Cardiac muscle cell (in vitro differentiated cells and primary cell): ENCODE results near the gene SIGLEC14. TPM values are rescaled to one million over a fixed set of nuclear protein-coding genes. Genes with fewer than 3 reads are reported as not detected.
A peak's percentile ranks its signal among the peaks of the same experiment; 100 is the strongest.

Experiments
- DNase-seq, 2 donors: peaks; one replicate each; pipeline versions ENCODE4 v3.0.0 to v3.0.0-alpha.2; 2010 to 2017; ENCODE audit warnings: low read depth in 1 of 2, low spot score in 1 of 2
- H3K27ac ChIP-seq: fragments of 200-600 bp; sonication (generic); 2 replicates; pipeline ENCODE4 v1.5.1; 2016
- H3K27me3 ChIP-seq: fragments of 200-600 bp; sonication (generic); 2 replicates; pipeline ENCODE4 v1.6.0; 2016; ENCODE audit warnings: control low read depth
- H3K36me3 ChIP-seq: fragments of 200-600 bp; sonication (generic); 2 replicates; pipeline ENCODE4 v1.5.1; 2016; ENCODE audit warnings: control low read depth
- H3K4me1 ChIP-seq: fragments of 200-600 bp; sonication (generic); 2 replicates; pipeline ENCODE4 v1.8.1; 2017; ENCODE audit warnings: low read depth, mild to moderate bottlenecking, mixed run types
- H3K4me3 ChIP-seq: fragments of 200-600 bp; sonication (generic); 2 replicates; pipeline ENCODE4 v1.5.1; 2016; ENCODE audit warnings: mild to moderate bottlenecking
- H3K9me3 ChIP-seq: fragments of 200-600 bp; sonication (generic); 2 replicates; pipeline ENCODE4 v1.5.1; 2017; ENCODE audit warnings: low read depth, mild to moderate bottlenecking, control low read depth
- polyA plus RNA-seq: library from polyadenylated mRNA; unstranded; fragments of >200 nt; fragmentation: Nextera tagmentation; extraction: Ambion mirVana; gene quantifications from 2 replicates; pipeline ENCODE4 v1.2.1, GENCODE V29; 2016
- total RNA-seq: library from RNA; depleted of rRNA; stranded (reverse); fragments of >200 nt; gene quantifications from 2 replicates; pipeline ENCODE4 v1.2.3, GENCODE V29; 2016
- TF ChIP-seq, protein P1 (sequence below): IDR thresholded peaks from 2 replicates; pipeline ENCODE4 v1.5.1; 2012; ENCODE audit warnings: low read depth, mild to moderate bottlenecking, low read length

The SIGLEC14 gene
- total and polyA plus RNA-seq, 2 experiments from 2014 or later, result not detected

- H3K9me3 ChIP-seq, result no peaks in the 10 kb centered on the region
- peak overlapping the region; percentile 54 for H3K4me3 ChIP-seq
- no peaks in the 10 kb centered on the region for H3K27me3 ChIP-seq
- H3K27ac ChIP-seq, result peak overlapping the region; percentile 51
- H3K4me1 ChIP-seq, result peaks cover 17% of the 10 kb centered on the region
- TF ChIP-seq, protein P1, sequence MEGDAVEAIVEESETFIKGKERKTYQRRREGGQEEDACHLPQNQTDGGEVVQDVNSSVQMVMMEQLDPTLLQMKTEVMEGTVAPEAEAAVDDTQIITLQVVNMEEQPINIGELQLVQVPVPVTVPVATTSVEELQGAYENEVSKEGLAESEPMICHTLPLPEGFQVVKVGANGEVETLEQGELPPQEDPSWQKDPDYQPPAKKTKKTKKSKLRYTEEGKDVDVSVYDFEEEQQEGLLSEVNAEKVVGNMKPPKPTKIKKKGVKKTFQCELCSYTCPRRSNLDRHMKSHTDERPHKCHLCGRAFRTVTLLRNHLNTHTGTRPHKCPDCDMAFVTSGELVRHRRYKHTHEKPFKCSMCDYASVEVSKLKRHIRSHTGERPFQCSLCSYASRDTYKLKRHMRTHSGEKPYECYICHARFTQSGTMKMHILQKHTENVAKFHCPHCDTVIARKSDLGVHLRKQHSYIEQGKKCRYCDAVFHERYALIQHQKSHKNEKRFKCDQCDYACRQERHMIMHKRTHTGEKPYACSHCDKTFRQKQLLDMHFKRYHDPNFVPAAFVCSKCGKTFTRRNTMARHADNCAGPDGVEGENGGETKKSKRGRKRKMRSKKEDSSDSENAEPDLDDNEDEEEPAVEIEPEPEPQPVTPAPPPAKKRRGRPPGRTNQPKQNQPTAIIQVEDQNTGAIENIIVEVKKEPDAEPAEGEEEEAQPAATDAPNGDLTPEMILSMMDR, result no peak
- DNase-seq, result peak; percentile 92 to 99
- no peaks in the 10 kb centered on the region for H3K36me3 ChIP-seq
Measured at GRCh38 chr19:51688671-51689571, 42.3 kb upstream of the SIGLEC14 start.

GRCh38 chr19:51687791-51688670 lies 41.4 kb upstream of the SIGLEC14 start:
- DNase-seq, result peak; percentile 63 to 71
- peak overlapping the region; percentile 51 for H3K27ac ChIP-seq

DNA sequence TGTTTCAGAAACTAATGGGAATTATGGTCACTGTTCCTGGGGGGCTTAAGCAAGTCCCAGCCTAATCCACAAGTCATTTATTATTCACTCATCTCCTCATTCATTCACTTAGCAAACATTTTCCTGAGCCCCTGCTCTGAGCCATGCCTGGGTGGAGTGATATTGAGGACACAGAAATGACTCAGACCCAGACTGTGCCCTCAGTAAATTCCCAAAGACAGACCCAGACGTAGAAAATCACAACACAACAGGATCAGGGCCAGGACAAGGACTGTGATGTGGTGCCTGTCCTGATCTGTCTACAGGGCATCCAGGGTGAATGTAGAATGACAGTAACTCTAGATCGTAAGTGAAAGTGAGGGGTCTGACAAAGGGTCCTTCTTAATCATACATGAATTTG lies 39.5 kb upstream of the SIGLEC14 start:
- H3K27ac ChIP-seq, result no peak overlapping the region
- H3K36me3 ChIP-seq, result no peaks in the 10 kb centered on the region
- H3K9me3 ChIP-seq, result no peaks in the 10 kb centered on the region
- no peak for DNase-seq
- H3K27me3 ChIP-seq, result no peaks in the 10 kb centered on the region
- TF ChIP-seq, protein P1, result no peak
- peaks cover 6% of the 10 kb centered on the region for H3K4me1 ChIP-seq
- H3K4me3 ChIP-seq, result no peak overlapping the region

More at GRCh38 chr19:51687791-51688670, 41.4 kb upstream of the SIGLEC14 start:
- Histone ChIP-seq H3K4me1 (peaks cover 17% of the 10 kb centered on the region), H3K27me3 (no peaks in the 10 kb centered on the region), H3K4me3 (peak overlapping the region; percentile 54), H3K9me3 (no peaks in the 10 kb centered on the region), H3K36me3 (no peaks in the 10 kb centered on the region)
- TF ChIP-seq, protein P1, result no peak

- H3K36me3 ChIP-seq, result no peaks in the 10 kb centered on the region
- no peak overlapping the region for H3K27ac ChIP-seq
- H3K27me3 ChIP-seq, result no peaks in the 10 kb centered on the region
- H3K4me1 ChIP-seq, result no peaks in the 10 kb centered on the region
- peak; percentile 9 to 58 for DNase-seq
- H3K4me3 ChIP-seq, result no peak overlapping the region
- H3K9me3 ChIP-seq, result no peaks in the 10 kb centered on the region
- TF ChIP-seq, protein P1, result no peak
Measured at GRCh38 chr19:51681286-51681941, 34.8 kb upstream of the SIGLEC14 start.

DNA sequence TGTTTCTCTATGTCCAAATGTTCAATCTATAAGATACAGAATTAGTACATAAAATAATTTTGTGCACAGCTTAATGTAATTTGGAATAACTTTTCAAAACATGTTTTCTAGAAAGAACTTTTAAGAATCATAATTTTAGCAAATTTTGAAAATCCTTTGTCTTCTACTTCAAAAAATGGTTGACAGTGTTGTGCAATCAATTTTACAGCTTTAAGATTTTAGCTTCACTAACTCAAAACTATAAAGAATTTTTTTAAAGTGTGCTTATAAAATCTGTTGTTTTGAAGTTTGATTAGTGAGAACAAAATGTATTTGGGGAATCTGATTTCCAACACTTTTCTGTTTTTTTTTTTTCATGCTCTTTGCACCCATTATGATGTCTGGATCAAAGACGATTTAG lies 33.8 kb upstream of the SIGLEC14 start:
- DNase-seq, result no peak
- Histone ChIP-seq H3K36me3 (no peaks in the 10 kb centered on the region), H3K4me3 (no peak overlapping the region), H3K9me3 (no peaks in the 10 kb centered on the region), H3K4me1 (no peaks in the 10 kb centered on the region), H3K27ac (no peak overlapping the region), H3K27me3 (no peaks in the 10 kb centered on the region)
- TF ChIP-seq, protein P1, result no peak
